ENCODE results near the gene ANKRD63.
A peak's percentile ranks its signal among the peaks of the same experiment; 100 is the strongest.

ANKRD63 gene

GRCh38 chr15:40282869-40283614, at the start of gene ANKRD63:
TSS of gene ANKRD63 (minus strand) at chr15:40283064. CDS start at chr15:40282586, 478 bp downstream.
- peak in 24 of 56 donors; percentile 15 to 73 (median 50) for DNase-seq

GRCh38 chr15:40332113-40332781, 49.4 kb upstream of the ANKRD63 start:
- DNase-seq = no peak

- no peak for DNase-seq
Measured at GRCh38 chr15:40331637-40332036, 48.8 kb upstream of the ANKRD63 start.

GRCh38 chr15:40331026-40331425, 48.2 kb upstream of the ANKRD63 start:
- no peak for DNase-seq

- peak in 12 of 56 donors; percentile 8 to 46 (median 23) for DNase-seq
Measured at GRCh38 chr15:40330368-40330836, 47.5 kb upstream of the ANKRD63 start.

- DNase-seq = no peak
Measured at GRCh38 chr15:40329804-40330203, 46.9 kb upstream of the ANKRD63 start.

GRCh38 chr15:40328751-40329150, 45.9 kb upstream of the ANKRD63 start:
- no peak for DNase-seq

- DNase-seq = no peak
Measured at GRCh38 chr15:40328176-40328575, 45.3 kb upstream of the ANKRD63 start.

- no peak for DNase-seq
Measured at GRCh38 chr15:40327457-40327856, 44.6 kb upstream of the ANKRD63 start.

- DNase-seq = no peak
Measured at GRCh38 chr15:40325700-40326099, 42.8 kb upstream of the ANKRD63 start.

- DNase-seq = peak in 1 of 56 donors; percentile 5
Measured at GRCh38 chr15:40325188-40325587, 42.3 kb upstream of the ANKRD63 start.

GRCh38 chr15:40323953-40324937, 41.4 kb upstream of the ANKRD63 start:
- peak in 4 of 56 donors; percentile 11 to 32 (median 24) for DNase-seq

GRCh38 chr15:40323239-40323952, 40.5 kb upstream of the ANKRD63 start, which contains the start of gene INAFM2:
TSS of gene INAFM2 (plus strand) at chr15:40323692. CDS start at chr15:40324056, 364 bp downstream.
- DNase-seq = peak in 54 of 56 donors; percentile 43 to 93 (median 78)

GRCh38 chr15:40322531-40323238, 39.8 kb upstream of the ANKRD63 start:
- peak in 2 of 56 donors; percentile 44 to 56 for DNase-seq

- DNase-seq = peak in 32 of 56 donors; percentile 7 to 78 (median 36)
Measured at GRCh38 chr15:40320931-40321371, 38.1 kb upstream of the ANKRD63 start.

- DNase-seq = no peak
Measured at GRCh38 chr15:40320409-40320808, 37.5 kb upstream of the ANKRD63 start.

- no peak for DNase-seq
Measured at GRCh38 chr15:40317580-40317979, 34.7 kb upstream of the ANKRD63 start.

- no peak for DNase-seq
Measured at GRCh38 chr15:40316931-40317330, 34.1 kb upstream of the ANKRD63 start.

GRCh38 chr15:40314723-40315276, 31.9 kb upstream of the ANKRD63 start:
- no peak for DNase-seq
